Panc1 (cell line): ENCODE data around the gene FBXW11. TPM values are rescaled to one million over a fixed set of nuclear protein-coding genes. Genes with fewer than 3 reads are reported as not detected.
A peak's percentile ranks its signal among the peaks of the same experiment; 100 is the strongest.

ENCODE experiments used
- ATAC-seq: fragments of 200-7000 bp; cut with Tn5 transposase; 2 replicates; pipeline ENCODE4 v1.9.1; 2020; ENCODE audit warnings: mild to moderate bottlenecking, moderate library complexity
- BruUV-seq: library from RNA; stranded (reverse); fragments of 400-500 nt; replicated peaks from 2 replicates; lab custom pipeline; 2021; lab: Mats Ljungman, UMichigan
- CTCF ChIA-PET: fragments of 300-600 bp; sonication (Branson Sonifier 250); formaldehyde crosslinking; loops from one replicate; lab custom pipeline; 2022; ENCODE audit warnings: antibody characterized with exemption; lab: Charles Lee
- POLR2A ChIA-PET: fragments of 300-600 bp; sonication (Branson Sonifier 250); formaldehyde crosslinking; loops from one replicate; lab custom pipeline; 2022; ENCODE audit warnings: antibody characterized with exemption; lab: Charles Lee
- DNase-seq: peaks from one replicate; pipeline ENCODE4 v3.0.0-alpha.2; 2010; ENCODE audit warnings: low read depth, low spot score
- H3K27ac ChIP-seq: 2 replicates; pipeline ENCODE4 v1.5.1; 2011; ENCODE audit warnings: mild to moderate bottlenecking, low read length, inconsistent platforms
- H3K27me3 ChIP-seq: fragments of 200-500 bp; sonication (Bioruptor generic); 2 replicates; pipeline ENCODE4 v1.6.0; 2014; ENCODE audit warnings: low read length, inconsistent platforms; ENCODE audit not compliant: control insufficient read depth, insufficient read depth
- H3K36me3 ChIP-seq: fragments of 200-500 bp; sonication (Bioruptor generic); 2 replicates; pipeline ENCODE4 v1.5.1; 2014; ENCODE audit warnings: inconsistent platforms, mild to moderate bottlenecking, low read length, moderate library complexity; ENCODE audit not compliant: control insufficient read depth, insufficient read depth
- H3K4me1 ChIP-seq: 2 replicates; pipeline ENCODE4 v1.5.1; 2011; ENCODE audit warnings: inconsistent platforms, mild to moderate bottlenecking, low read length, moderate library complexity; ENCODE audit not compliant: control insufficient read depth, insufficient read depth
- H3K4me3 ChIP-seq, 2 experiments: 2 replicates each; pipeline ENCODE4 v1.5.1; 2011 to 2012; ENCODE audit warnings: low read depth in 2 of 2, low read length in 2 of 2, mild to moderate bottlenecking in 2 of 2, inconsistent platforms in 1 of 2, moderate library complexity in 1 of 2
- H3K9me3 ChIP-seq: fragments of 200-500 bp; sonication (Bioruptor generic); 2 replicates; pipeline ENCODE4 v1.5.1; 2014; ENCODE audit warnings: low read depth, mild to moderate bottlenecking, inconsistent platforms, low read length, moderate library complexity; ENCODE audit not compliant: control insufficient read depth, insufficient read depth
- POLR2AphosphoS5 ChIP-seq: IDR thresholded peaks from 2 replicates; pipeline ENCODE4 v1.6.1; 2012; ENCODE audit warnings: mild to moderate bottlenecking, low read depth, low read length, moderate library complexity
- SIN3A ChIP-seq: IDR thresholded peaks from 2 replicates; pipeline ENCODE4 v1.6.1; 2012; ENCODE audit warnings: low read depth, mild to moderate bottlenecking, low read length, moderate library complexity, borderline replicate concordance; ENCODE audit not compliant: insufficient read depth
- TCF7L2 ChIP-seq: IDR thresholded peaks from 2 replicates; pipeline ENCODE4 v1.6.1; 2011; ENCODE audit warnings: mild to moderate bottlenecking, low read depth, low read length, inconsistent platforms
- in situ Hi-C: cut with HindIII; loops from 2 replicates; pipeline ENCODE4 v1.10.0; 2016; ENCODE audit warnings: low sequenced_read_pairs, low pct_unique_long_range_greater_than_20kb
- intact Hi-C: fragments of 100-400 bp; cut with micrococcal nuclease; formaldehyde crosslinking; loops from one replicate; pipeline ENCODE4 v1.10.0; 2022; ENCODE audit not compliant: unreplicated experiment
- total RNA-seq: library from RNA; stranded (reverse); gene quantifications from one replicate; pipeline ENCODE4 v1.2.1, GENCODE V29; 2021; ENCODE audit not compliant: unreplicated experiment
- TF ChIP-seq, protein P1 (sequence below), 2 experiments: IDR thresholded peaks; 2 replicates each; pipeline ENCODE4 v1.6.1; 2011 to 2012; ENCODE audit warnings: low read depth in 2 of 2, control low read depth in 1 of 2, low read length in 1 of 2, mild to moderate bottlenecking in 1 of 2, moderate library complexity in 1 of 2; ENCODE audit not compliant: insufficient read depth in 1 of 2

Gene FBXW11
- total RNA-seq, 1 experiment from 2014 or later, result 111 TPM

GRCh38 chr5:171955761-171956160 is 50.7 kb downstream of the FBXW11 start:
- intact Hi-C loops, result no loop called here
- ATAC-seq (no peak), DNase-seq (no peak)
- no peak overlapping the region for H3K4me3 ChIP-seq
- no peaks in the 10 kb centered on the region for H3K27me3 ChIP-seq
- no peaks in the 10 kb centered on the region for H3K9me3 ChIP-seq
- H3K4me1 ChIP-seq, result peaks cover 68% of the 10 kb centered on the region
- no peaks in the 10 kb centered on the region for H3K36me3 ChIP-seq
- in situ Hi-C loops, result no loop called here
- BruUV-seq, result no TSS peak
- CTCF ChIA-PET, result interaction anchor here (0.6 to 1.3 kb wide), 2 partner anchors 44 to 109 kb away, joined by 3 read pairs; no protein-coding TSS in a partner anchor
- no peak for TF ChIP-seq SIN3A
- POLR2A ChIA-PET, result no interaction called here
- H3K27ac ChIP-seq, result peak overlapping the region; percentile 95

- H3K9me3 ChIP-seq, result no peaks in the 10 kb centered on the region
- in situ Hi-C loops, result no loop called here
- intact Hi-C loops, result no loop called here
- peak overlapping the region; percentile 95 for H3K27ac ChIP-seq
- peak overlapping the region in 1 of 2 experiments; percentile 4; a peak in 1 of 4 replicates for H3K4me3 ChIP-seq
- no peak for TF ChIP-seq SIN3A
- peak; percentile 66 for TF ChIP-seq POLR2AphosphoS5
- TF ChIP-seq, protein P1, sequence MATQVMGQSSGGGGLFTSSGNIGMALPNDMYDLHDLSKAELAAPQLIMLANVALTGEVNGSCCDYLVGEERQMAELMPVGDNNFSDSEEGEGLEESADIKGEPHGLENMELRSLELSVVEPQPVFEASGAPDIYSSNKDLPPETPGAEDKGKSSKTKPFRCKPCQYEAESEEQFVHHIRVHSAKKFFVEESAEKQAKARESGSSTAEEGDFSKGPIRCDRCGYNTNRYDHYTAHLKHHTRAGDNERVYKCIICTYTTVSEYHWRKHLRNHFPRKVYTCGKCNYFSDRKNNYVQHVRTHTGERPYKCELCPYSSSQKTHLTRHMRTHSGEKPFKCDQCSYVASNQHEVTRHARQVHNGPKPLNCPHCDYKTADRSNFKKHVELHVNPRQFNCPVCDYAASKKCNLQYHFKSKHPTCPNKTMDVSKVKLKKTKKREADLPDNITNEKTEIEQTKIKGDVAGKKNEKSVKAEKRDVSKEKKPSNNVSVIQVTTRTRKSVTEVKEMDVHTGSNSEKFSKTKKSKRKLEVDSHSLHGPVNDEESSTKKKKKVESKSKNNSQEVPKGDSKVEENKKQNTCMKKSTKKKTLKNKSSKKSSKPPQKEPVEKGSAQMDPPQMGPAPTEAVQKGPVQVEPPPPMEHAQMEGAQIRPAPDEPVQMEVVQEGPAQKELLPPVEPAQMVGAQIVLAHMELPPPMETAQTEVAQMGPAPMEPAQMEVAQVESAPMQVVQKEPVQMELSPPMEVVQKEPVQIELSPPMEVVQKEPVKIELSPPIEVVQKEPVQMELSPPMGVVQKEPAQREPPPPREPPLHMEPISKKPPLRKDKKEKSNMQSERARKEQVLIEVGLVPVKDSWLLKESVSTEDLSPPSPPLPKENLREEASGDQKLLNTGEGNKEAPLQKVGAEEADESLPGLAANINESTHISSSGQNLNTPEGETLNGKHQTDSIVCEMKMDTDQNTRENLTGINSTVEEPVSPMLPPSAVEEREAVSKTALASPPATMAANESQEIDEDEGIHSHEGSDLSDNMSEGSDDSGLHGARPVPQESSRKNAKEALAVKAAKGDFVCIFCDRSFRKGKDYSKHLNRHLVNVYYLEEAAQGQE (IDR thresholded peaks at IDR 0.05; ENCODE audit: insufficient read depth in 1 of 2, low read depth in 2 of 2, low read length in 1 of 2), result peak in 1 of 2 experiments; percentile 18; a peak in 1 of 4 replicates
- peaks cover 69% of the 10 kb centered on the region for H3K4me1 ChIP-seq
- no peaks in the 10 kb centered on the region for H3K27me3 ChIP-seq
- no TSS peak for BruUV-seq
- POLR2A ChIA-PET, result no interaction called here
- DNase-seq (peak; percentile 76), ATAC-seq (peak; percentile 79)
- H3K36me3 ChIP-seq, result no peaks in the 10 kb centered on the region
- CTCF ChIA-PET, result no interaction called here
Observed at GRCh38 chr5:171954721-171955120, 51.7 kb downstream of the FBXW11 start.

DNA sequence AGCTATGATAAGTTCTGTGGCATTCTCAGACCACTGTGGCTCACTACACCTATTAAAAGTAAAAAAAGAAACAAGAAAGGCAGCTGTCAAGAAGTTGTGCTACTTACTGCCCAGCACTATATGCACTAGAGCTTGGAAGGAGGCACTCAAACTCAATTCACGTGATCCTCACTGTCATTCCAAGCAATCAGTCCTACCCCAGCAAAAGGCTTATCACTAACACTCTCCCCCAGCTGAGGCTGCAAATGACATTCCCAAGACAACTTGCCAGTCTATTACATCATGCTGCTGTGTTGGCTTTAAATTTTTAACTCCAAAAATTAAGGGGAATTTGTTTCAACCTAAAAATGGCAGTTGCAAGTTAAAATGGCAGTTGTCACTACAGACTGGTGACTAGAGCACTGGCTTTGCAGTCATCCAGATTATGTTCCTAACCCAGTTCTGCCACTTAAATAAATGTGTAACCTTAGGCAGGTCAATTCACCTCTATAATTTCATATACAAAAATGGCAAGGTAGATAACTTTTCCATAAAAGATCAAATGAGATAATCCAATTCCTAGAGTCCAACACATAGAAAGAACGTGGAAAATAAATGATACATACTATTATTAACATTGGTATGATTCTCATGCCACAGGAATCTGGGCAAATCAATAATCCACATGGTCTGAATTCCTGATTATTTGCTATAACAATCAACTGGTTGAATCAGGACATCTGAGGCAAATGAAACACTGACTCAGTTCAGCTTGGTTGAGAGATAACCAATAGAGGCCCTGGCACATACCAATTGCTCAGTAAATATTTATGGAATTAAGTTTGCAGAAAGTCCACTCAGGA is 52.4 kb downstream of the FBXW11 start:
- H3K36me3 ChIP-seq, result no peaks in the 10 kb centered on the region
- CTCF ChIA-PET, result interaction anchor here (0.6 kb wide), 1 partner anchor 62 kb away, joined by 4 read pairs; no protein-coding TSS in a partner anchor
- intact Hi-C loops, result no loop called here
- H3K27ac ChIP-seq, result peak overlapping the region; percentile 95
- H3K4me1 ChIP-seq, result peaks cover 70% of the 10 kb centered on the region
- POLR2A ChIA-PET, result no interaction called here
- ATAC-seq, result peak; percentile 89
- BruUV-seq, result no TSS peak
- peak; percentile 85 for DNase-seq
- no peaks in the 10 kb centered on the region for H3K9me3 ChIP-seq
- TF ChIP-seq POLR2AphosphoS5 (no peak), TCF7L2 (peak; percentile 76; the same call in 1 of the 2 replicates)
- TF ChIP-seq, protein P1 (IDR thresholded peaks at IDR 0.05; ENCODE audit: insufficient read depth in 1 of 2, low read depth in 2 of 2, low read length in 1 of 2), result peak in 1 of 2 experiments; percentile 11; a peak in 1 of 4 replicates
- peak overlapping the region in 1 of 2 experiments; percentile 25; a peak in 2 of 4 replicates for H3K4me3 ChIP-seq
- in situ Hi-C loops, result no loop called here
- H3K27me3 ChIP-seq, result no peaks in the 10 kb centered on the region
